Measurements from ENCODE around the gene SPSB2.

The SPSB2 gene

DNA sequence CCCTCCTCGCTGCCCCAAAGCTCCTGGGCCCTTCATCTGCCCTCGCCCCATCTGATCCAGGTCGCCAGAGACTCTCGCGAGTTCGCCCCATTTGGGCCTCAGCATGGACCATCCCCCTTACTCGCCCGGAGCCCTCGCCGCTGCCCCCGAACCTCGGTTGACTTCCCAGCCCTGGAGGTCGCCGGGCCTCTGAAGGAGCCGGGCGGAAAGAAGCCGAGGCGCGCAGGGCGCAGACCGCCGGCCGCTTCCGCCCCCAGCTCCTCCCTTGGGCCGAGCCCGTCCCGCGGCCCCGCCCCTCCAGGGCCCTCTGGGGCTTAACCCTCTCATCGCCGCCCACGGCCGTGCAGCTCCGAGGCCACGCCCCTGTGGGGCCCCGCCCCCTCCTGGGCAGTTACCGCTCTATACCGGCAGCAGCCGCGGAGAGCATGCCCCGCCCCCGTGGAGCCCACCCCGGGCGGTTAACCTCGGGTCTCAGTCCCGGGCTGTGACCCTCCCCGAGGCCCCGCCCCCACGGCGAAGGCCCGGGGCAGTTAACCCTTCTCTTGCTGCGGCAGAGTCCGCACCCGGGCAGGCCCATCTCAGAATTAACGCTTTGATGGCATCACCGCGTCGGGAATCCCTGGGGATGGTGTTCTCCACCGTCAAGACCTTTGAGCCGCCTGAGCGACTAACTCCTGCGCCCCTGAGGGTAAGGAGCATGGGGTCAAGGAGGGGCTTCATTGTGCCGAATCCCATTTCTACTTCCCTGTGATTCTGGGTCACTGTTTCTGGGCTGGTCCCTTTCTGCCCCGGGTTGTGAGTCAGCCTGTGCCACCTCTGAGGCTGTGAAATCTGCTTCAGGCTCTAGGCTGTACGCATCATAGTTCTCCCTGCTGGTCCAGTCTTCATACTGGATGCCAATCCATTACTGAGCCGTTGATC is at the start of gene SPSB2:
TSS of gene SPSB2 (minus strand) at position 210 of the 921 bp plus-strand sequence. CDS start 402 bp downstream, outside the sequence.
- Histone ChIP-seq H3K27me3 (ENCODE audit: low read depth, low read length) (no peaks in the 10 kb centered on the region), H3K9me3 (ENCODE audit: insufficient read depth, low read length) (no peaks in the 10 kb centered on the region), H3K36me3 (replicated peaks; ENCODE audit: low read depth, low read length) (peaks cover 37% of the 10 kb centered on the region), H3K4me2 (ENCODE audit: low read length) (peak within 1 kb of the TSS; percentile 99), H2AFZ (ENCODE audit: low read depth, low read length) (peak within 1 kb of the TSS; percentile 67; the same call in 1 of the 2 replicates), H3K27ac (ENCODE audit: low read length) (peak within 1 kb of the TSS; percentile 36), H3K79me2 (ENCODE audit: low read length) (peaks cover 15% of the 10 kb centered on the region), H3K4me3 (ENCODE audit: low read length) (peak within 1 kb of the TSS; percentile 79), H3K9ac (ENCODE audit: low read length) (peak within 1 kb of the TSS; percentile 63), H3K4me1 (ENCODE audit: low read length) (peaks cover 43% of the 10 kb centered on the region), H4K20me1 (ENCODE audit: insufficient read depth, low read length) (peaks cover 33% of the 10 kb centered on the region)
- TF ChIP-seq CTCF (IDR thresholded peaks at IDR 0.05; ENCODE audit: low read depth, low read length), result no peak

GRCh38 chr12:6921996-6922946 is 49.2 kb upstream of the SPSB2 start:
- Histone ChIP-seq H3K9ac (ENCODE audit: low read length) (no peak overlapping the region), H3K4me2 (ENCODE audit: low read length) (0 out of 2 replicates have a peak overlapping the region, but pooled peaks have one; percentile 4), H3K36me3 (replicated peaks; ENCODE audit: low read depth, low read length) (peaks cover 40% of the 10 kb centered on the region), H3K27ac (ENCODE audit: low read length) (no peak overlapping the region), H4K20me1 (ENCODE audit: insufficient read depth, low read length) (0 out of 2 replicates have a peak, but pooled peaks cover 3% of the 10 kb centered on the region), H3K4me3 (ENCODE audit: low read length) (no peak overlapping the region), H3K27me3 (ENCODE audit: low read depth, low read length) (no peaks in the 10 kb centered on the region), H3K9me3 (ENCODE audit: insufficient read depth, low read length) (no peaks in the 10 kb centered on the region), H3K4me1 (ENCODE audit: low read length) (peaks cover 29% of the 10 kb centered on the region), H3K79me2 (ENCODE audit: low read length) (peaks cover 8% of the 10 kb centered on the region), H2AFZ (ENCODE audit: low read depth, low read length) (no peak overlapping the region)
- no peak for TF ChIP-seq EZH2phosphoT487 (IDR thresholded peaks at IDR 0.05; ENCODE audit: low read depth)

- H3K27me3 ChIP-seq (ENCODE audit: low read depth, low read length), result no peaks in the 10 kb centered on the region
- H2AFZ ChIP-seq (ENCODE audit: low read depth, low read length), result no peak overlapping the region
- 0 out of 2 replicates have a peak, but pooled peaks cover 3% of the 10 kb centered on the region for H4K20me1 ChIP-seq (ENCODE audit: insufficient read depth, low read length)
- no peak for TF ChIP-seq CTCF (IDR thresholded peaks at IDR 0.05; ENCODE audit: low read depth, low read length)
- TF ChIP-seq EZH2phosphoT487 (IDR thresholded peaks at IDR 0.05; ENCODE audit: low read depth), result no peak
- peaks cover under 1% of the 10 kb centered on the region; the same call in 1 of the 2 replicates for H3K79me2 ChIP-seq (ENCODE audit: low read length)
- no peak overlapping the region for H3K9ac ChIP-seq (ENCODE audit: low read length)
- peaks cover 22% of the 10 kb centered on the region for H3K4me1 ChIP-seq (ENCODE audit: low read length)
- H3K27ac ChIP-seq (ENCODE audit: low read length), result no peak overlapping the region
- H3K4me2 ChIP-seq (ENCODE audit: low read length), result no peak overlapping the region
- no peaks in the 10 kb centered on the region for H3K9me3 ChIP-seq (ENCODE audit: insufficient read depth, low read length)
- H3K36me3 ChIP-seq (replicated peaks; ENCODE audit: low read depth, low read length), result peaks cover 47% of the 10 kb centered on the region
- no peak overlapping the region for H3K4me3 ChIP-seq (ENCODE audit: low read length)
Observed at GRCh38 chr12:6921539-6921938, 48.4 kb upstream of the SPSB2 start.

GRCh38 chr12:6919588-6919987 is 46.5 kb upstream of the SPSB2 start:
- H3K27ac ChIP-seq (ENCODE audit: low read length), result no peak overlapping the region
- H3K27me3 ChIP-seq (ENCODE audit: low read depth, low read length), result no peaks in the 10 kb centered on the region
- H3K9me3 ChIP-seq (ENCODE audit: insufficient read depth, low read length), result no peaks in the 10 kb centered on the region
- peaks cover 11% of the 10 kb centered on the region for H3K79me2 ChIP-seq (ENCODE audit: low read length)
- H4K20me1 ChIP-seq (ENCODE audit: insufficient read depth, low read length), result 0 out of 2 replicates have a peak, but pooled peaks cover 11% of the 10 kb centered on the region
- peaks cover 26% of the 10 kb centered on the region for H3K4me1 ChIP-seq (ENCODE audit: low read length)
- no peak overlapping the region for H3K4me3 ChIP-seq (ENCODE audit: low read length)
- TF ChIP-seq EZH2phosphoT487 (IDR thresholded peaks at IDR 0.05; ENCODE audit: low read depth) (no peak), CTCF (IDR thresholded peaks at IDR 0.05; ENCODE audit: low read depth, low read length) (peak; percentile 8; the same call in 1 of the 2 replicates)
- H3K36me3 ChIP-seq (replicated peaks; ENCODE audit: low read depth, low read length), result peaks cover 52% of the 10 kb centered on the region
- no peak overlapping the region for H3K9ac ChIP-seq (ENCODE audit: low read length)
- H3K4me2 ChIP-seq (ENCODE audit: low read length), result no peak overlapping the region
- H2AFZ ChIP-seq (ENCODE audit: low read depth, low read length), result no peak overlapping the region
